GM18870 (cell line): ENCODE data around the gene SHH.
"Not testable (repeated sequence)": the region's sequence is repeated elsewhere in the genome, so short reads cannot be mapped to it uniquely, and the experiment has no call there.

Experiments used
- ATAC-seq: cut with Tn5 transposase; IDR thresholded peaks from one replicate; pipeline ENCODE4 v1.9.1; 2021; ENCODE audit warnings: moderate library complexity; ENCODE audit not compliant: unreplicated experiment

The SHH gene

GRCh38 chr7:155843426-155844018, 31.3 kb upstream of the SHH start:
- ATAC-seq: no peak

DNA sequence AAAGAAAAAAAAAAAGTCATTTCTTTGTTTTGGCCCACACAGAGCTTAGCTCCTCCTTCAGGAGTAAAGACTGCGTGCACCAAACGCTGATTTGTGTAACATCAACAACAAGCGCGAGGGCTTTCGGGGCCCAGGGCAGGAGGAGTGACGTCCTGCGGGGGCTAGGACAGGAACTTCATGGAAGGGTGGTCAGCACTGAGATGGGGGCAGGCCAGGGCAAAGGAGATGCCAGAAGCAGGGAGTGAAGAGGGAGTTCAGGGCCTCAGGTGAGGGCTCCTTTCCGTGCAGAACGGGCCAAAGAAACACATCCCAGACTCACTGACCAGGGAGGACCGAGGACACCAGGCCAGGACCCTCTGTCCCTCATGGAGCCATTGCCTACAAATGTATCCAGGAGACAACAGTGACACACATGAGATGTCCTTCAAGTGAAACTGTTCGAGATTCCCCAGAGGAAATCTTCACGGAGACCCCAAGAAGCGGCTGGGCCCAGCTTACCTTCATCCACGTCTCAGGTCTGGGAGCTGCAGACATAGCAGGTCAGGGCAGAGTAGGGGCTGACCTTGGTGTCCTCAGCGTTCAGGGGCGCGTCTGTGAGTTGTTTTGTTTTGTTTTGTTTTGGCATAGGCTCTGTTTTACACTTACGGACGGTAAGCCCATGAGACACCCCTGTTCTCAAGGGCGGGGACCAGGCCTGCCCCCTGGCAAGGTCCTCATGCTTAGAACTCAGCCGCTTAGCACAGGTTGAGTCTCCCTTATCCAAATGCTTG, 30.4 kb upstream of the SHH start:
- no peak for ATAC-seq

DNA sequence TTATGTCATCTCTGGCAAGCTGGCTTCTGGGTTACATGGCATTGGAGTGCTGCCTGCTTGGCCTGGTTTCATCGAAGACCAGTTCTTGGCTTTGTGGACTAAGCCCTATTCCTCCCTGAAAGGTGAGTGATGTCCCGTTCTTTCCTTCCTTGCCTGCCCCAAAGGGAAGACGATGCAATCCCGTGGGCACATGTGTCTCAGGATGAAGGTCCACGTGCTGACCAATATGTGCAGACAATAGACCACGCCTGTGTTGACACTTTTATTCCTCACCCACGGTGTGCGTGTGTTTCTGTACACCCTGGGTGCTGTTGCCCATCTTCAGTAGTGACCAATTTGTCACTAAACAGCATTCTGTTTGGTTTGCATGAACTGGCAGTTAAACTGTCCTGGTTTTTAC, 28.6 kb upstream of the SHH start:
- ATAC-seq: no peak

DNA sequence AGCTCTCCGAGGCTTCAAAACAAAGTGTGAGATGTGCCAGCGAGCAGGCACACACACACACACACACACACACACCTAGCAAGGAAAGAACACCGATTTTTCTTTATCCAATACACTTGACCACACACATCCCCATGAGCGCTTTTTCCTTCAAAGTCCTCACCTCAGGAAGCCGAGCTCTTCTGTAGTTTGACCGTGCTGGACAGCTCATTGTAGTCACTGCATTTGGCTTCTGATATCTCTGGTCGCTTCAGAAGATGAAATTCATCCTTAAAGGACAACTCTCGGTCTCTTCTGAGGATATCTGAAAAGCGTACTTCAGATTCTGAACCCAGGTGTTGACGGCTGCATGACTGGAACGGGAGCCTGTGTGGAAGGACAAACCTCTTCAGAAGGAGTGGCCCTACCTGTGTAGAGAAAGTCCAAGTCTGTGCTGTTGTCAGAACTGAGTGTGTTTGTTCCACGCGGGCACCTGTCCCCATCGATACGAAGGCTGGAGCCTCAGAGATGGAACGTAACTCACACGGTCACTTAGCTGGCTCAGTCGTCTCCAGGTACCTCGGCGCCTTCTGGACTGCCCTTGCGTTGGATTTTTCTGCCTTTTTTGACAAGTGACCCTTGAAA, 28.1 kb upstream of the SHH start:
- ATAC-seq: no peak

DNA sequence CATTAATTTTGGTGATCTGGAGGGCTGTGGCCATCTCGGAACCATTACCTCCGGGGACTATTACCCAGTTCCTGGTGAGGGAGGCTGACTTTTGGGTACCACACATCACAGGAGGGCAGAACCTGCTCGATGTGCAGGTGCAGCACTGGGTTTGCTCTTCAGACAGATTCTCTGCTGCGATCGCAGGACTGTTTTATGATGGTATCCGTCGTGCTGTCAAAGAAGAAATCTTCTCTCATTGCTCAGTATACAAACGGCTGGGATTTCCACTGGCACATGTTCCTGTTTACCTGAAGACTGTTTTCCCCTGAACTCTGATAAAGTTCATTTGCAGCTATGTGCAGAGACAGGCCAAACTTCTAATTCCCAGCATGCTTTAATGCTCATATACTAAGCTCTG, 27.2 kb upstream of the SHH start:
- ATAC-seq: no peak

GRCh38 chr7:155838312-155838711, 26.0 kb upstream of the SHH start:
- not testable (repeated sequence) for ATAC-seq

DNA sequence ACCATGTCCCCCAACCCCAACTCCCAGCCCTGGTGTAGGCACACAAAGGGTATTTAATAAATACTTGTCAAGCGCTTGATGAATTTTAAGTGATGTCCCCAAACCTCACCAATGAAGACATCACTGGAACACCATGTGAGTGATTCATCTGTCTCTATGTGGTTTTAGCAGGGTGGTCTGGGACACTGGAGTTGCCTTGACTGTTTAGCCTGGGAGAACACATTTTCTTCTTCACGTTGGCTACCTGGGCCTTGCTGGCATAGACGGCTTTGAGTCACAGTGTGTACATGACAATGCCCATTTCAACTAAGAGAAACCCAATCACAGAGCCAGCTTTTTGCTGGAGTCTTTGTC, 24.8 kb upstream of the SHH start:
- no peak for ATAC-seq

DNA sequence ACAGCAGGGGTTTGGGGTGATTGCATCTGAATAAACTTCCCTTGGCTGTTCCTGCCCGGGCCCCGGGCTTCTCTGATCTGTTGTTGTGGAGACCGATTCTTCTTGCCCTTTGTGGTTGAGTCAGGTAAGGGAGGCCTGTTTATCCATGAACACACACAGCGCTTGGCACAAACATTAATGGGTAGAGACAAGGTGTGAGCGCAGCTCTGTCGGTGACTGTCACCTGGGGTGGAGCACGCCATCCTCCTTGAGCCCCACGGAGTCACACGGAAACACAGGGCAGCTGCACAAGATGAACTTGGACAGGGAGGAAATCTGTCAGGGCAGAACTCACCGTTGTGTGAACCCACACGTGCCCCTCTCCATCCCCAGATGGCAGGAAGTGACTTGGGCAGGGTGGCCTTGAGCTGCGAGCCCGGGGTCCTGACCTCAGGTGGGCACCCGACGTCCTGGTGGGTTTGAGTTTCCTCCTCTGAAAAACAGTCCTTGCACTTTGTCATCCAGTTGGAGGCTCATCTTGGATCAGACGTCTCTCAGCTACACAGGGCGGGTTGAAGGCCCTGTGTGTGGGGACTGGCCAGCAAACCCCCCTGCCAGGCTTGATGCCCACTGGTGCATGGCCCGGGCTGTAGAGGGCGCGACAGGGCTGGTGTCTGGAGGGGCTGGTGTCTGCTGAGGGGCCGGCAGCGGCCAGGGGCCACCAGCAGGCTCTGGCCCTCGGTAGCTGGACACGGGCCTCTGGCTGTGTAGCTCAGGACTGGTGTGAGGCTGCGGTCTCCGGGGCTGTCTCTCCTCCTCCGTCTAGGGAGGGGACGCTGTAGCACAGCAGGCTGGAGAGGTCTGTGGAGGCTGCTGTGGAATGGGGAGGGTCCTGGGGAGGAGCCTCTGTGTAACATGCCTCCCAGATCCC, 24.2 kb upstream of the SHH start:
- ATAC-seq: no peak

DNA sequence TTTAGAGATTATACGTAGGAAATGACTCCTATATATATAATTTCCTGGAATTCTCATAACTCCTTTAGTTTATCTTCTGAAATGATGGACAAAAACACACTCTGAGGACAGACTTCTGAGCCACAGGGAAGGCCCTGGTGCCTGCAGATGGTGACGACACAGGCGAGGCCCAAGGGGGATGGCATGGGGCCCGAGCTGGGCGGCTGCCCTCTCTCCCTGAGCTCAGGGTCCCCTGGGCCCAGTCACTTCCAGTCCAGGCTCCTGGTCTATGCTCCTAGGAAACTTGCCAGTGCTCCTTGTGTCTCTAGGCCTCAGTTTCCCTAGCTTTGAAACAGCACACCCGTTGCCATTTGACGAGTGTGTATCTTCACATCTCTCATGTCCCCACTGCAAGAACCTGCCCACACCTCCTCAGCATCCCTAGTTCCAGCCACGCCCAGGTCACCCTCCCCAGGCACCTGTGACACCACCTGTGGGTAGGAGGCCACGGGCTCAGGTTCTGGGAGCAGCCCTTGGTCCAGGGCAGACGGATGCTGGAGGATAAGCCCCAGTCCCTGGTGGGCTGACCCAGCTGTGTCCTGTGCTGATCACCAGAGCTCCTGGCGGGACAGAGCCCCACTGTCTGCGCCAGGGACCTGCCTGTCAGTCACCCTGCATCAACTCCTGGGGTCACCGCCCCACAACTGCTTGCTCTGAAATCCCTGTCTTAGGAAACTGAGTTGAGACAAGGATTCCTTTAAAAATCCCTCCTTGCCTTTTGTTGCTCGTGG, 23.4 kb upstream of the SHH start:
- no peak for ATAC-seq

DNA sequence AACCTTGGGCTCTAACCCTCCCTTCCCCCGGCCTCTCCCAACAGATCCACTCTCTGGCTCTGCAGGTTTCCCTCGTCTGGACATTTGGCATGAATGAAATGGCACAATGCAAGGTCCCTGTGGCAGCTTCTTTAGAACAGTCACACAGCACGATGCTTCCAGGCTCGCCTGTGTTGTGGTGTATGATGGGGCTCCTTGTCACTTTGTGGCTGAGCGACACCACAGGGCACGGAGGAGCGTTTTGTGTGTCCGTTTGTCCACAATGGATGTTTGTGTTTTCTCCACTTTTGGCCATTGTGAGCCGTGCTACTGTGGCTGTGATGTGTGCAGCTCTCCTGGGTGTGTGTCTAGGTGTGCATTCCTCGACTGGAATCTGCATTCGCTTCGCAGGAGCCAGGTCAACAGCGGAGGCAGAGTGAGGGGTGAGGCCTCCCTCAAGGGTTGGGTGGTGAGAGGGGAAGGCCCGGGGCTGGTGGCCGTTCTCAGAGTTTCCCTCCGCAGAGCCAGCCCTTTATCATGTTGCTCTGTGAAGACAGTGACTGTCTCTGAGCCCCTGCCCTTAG, 22.3 kb upstream of the SHH start:
- no peak for ATAC-seq

DNA sequence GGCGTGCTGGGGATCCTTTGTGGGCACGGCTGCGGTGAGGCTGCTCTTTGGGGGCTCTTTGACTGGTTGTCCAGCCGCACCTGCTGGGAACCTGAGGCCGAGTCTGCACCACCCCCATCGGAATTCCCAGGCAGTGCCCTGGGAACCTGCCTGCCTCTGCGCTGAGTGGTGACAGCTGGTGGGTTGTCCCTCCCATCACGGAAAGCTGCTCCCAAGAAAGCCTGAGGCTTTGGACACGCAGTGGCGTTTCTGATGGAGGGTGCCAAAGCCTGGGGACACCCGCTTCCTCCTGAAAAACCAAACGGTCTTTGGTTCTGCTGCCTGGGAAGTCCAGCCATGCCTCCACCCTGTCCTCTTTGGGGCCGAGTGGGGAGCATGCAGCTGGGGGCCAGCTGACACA, 21.4 kb upstream of the SHH start:
- ATAC-seq: no peak

GRCh38 chr7:155832581-155832981, 20.3 kb upstream of the SHH start:
- no peak for ATAC-seq

- ATAC-seq: no peak
These were observed 19.7 kb upstream of the SHH start for GRCh38 chr7:155831807-155832524.

DNA sequence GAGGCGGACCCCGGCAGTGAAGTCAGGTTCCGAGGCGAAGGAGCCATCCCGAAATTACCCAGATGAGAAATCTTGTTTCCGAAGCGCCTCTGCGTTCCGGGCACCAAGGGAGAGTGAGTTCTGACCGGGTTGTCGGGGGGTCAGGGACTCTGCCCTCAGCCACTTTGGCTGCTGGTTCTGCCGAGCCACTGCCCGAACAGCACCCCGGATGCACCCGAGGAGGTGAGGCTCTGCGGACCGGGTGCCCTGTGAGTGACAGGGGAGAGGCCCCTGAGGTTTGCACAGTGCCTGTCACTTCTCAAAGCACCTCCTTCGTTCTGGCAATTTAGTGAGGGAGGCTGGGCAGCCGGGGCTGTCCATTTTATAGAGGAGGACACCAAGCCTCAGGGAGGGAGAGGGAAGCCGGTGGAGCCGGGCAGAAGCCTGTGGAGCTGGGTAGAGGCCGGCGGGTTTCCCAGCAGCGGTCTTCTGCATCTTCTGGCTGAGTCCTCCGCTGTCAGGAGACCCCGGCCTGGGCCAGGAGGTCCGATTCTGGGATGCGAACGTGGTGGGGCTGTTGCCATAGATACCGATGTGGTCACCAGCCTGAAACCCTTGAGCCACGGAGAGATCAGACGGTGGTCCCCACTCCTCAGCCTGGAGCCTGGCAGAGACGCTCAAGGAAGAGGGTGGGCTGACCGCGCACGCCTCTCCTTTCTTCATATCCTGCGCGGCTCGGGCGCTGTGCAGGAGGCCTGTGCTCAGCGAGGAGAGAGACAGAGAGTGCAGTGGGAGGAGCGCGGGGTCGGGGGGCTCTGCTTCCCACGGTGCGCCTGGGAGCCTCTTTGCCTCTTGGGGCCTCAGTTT, 18.9 kb upstream of the SHH start:
- ATAC-seq: no peak

GRCh38 chr7:155829796-155830470, 17.7 kb upstream of the SHH start:
- no peak for ATAC-seq

DNA sequence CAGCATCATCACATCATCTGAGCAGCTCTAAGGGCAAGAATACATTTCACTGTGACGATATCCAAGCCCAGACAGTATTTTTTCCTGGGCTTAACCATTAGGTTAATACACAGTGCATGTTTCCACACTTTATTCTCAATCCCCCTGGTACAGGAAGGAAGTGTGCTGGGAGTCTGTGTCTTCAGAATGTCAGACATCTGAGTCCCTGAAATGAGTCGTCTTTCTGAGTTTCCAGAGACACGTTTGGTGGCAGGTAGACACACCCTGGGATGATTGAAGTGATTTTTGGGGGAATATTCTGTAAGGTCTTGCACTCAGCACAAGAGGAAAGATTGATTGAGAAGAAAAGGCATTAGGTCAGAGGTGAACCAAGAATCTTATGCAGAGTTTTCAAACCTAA, 13.1 kb upstream of the SHH start:
- ATAC-seq: no peak

DNA sequence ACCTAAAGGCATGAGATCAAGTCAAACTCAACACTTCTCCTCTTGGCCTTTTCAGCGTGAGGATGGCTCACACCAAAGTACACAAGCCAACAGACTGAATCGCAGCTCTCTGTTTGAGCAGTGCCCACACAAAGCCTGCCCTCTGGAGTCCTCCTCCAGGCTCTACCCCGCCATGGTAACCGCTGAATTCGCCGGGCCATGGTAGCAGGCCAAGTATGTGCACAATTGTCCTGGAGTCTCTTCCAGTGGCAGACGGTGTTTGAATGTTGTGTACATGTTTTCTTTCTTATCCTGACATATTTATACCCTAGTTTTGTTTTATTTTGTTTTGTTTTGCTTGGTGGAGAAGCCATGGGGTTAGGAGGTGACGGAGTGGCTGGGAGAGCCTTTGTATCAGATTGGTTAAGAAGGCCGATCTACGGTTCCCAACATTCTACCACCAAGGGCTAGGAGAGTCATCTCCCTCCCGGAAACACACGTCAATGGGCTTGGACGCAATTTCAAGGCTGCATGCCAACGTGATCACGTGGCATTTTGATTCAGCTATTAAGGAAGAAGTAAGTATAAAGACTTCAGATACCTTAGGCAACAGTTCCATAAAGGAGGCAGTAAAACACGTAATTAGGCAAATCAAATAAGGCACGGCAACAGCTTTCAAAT, 12.1 kb upstream of the SHH start:
- ATAC-seq: no peak

DNA sequence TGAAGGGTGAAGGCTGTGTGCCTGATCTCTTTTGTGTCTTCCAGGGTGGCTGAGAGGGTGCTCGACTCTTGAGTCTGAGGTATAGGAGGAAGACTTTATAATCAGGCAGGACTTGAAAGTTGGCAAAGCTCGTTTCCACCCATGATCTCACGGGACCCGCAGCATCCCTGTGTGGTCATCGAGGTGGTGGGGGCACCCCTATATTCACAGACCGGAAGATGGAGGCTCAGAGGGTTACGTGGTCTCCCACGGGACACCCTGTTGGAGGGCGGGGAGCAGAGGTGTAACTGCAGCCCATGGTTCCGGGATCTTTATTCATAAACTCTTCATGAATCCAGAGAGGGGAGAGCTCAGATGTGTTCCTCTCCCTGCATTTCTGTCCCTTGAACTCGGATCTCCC, 9.6 kb upstream of the SHH start:
- ATAC-seq: no peak
